Measurements from ENCODE around the gene SCG5. TPM values are rescaled to one million over a fixed set of nuclear protein-coding genes. Genes with fewer than 3 reads are reported as not detected.

SCG5 gene
- total RNA-seq, 2 experiments from 2014 or later, result 2.8 to 3.0 TPM

- peaks cover 38% of the 10 kb centered on the region for H3K27me3 Mint-ChIP-seq (ENCODE audit: low read depth)
- H3K4me3 Mint-ChIP-seq, result no peak overlapping the region
- CTCF ChIA-PET, result no interaction called here
- POLR2A ChIA-PET, result no interaction called here
- no peak for ATAC-seq
- no peak for DNase-seq
- H3K4me1 Mint-ChIP-seq (ENCODE audit: low read depth), result no peaks in the 10 kb centered on the region
- H3K9me3 Mint-ChIP-seq (ENCODE audit: insufficient read depth), result no peaks in the 10 kb centered on the region
- no peak overlapping the region for H3K27ac Mint-ChIP-seq
- no peaks in the 10 kb centered on the region for H3K36me3 Mint-ChIP-seq (ENCODE audit: low read depth)
Observed at GRCh38 chr15:32737304-32737703, 95.8 kb downstream of the SCG5 start.

- Mint-ChIP-seq H3K9me3 (ENCODE audit: insufficient read depth) (no peaks in the 10 kb centered on the region), H3K36me3 (ENCODE audit: low read depth) (no peaks in the 10 kb centered on the region), H3K4me1 (ENCODE audit: low read depth) (no peaks in the 10 kb centered on the region), H3K27ac (no peak overlapping the region), H3K4me3 (no peak overlapping the region), H3K27me3 (ENCODE audit: low read depth) (peaks cover 36% of the 10 kb centered on the region)
- DNase-seq, result no peak
- ChIA-PET CTCF (no interaction called here), POLR2A (no interaction called here)
- ATAC-seq, result no peak
Observed at GRCh38 chr15:32738666-32739065, 97.2 kb downstream of the SCG5 start.

- peaks cover 33% of the 10 kb centered on the region for H3K27me3 Mint-ChIP-seq (ENCODE audit: low read depth)
- no peak for ATAC-seq
Observed at GRCh38 chr15:32739522-32740063, 98.1 kb downstream of the SCG5 start.

GRCh38 chr15:32743411-32744140 is 102.1 kb downstream of the SCG5 start:
- H3K27ac Mint-ChIP-seq, result no peak overlapping the region
- POLR2A ChIA-PET, result interaction anchor here (0.6 kb wide), 1 partner anchor 1128 kb away, joined by 3 read pairs; no protein-coding TSS in a partner anchor
- H3K27me3 Mint-ChIP-seq (ENCODE audit: low read depth), result peaks cover 22% of the 10 kb centered on the region
- ATAC-seq (no peak), DNase-seq (no peak)
- CTCF ChIA-PET, result no interaction called here
- H3K4me3 Mint-ChIP-seq, result no peak overlapping the region
- H3K9me3 Mint-ChIP-seq (ENCODE audit: insufficient read depth), result no peaks in the 10 kb centered on the region
- H3K36me3 Mint-ChIP-seq (ENCODE audit: low read depth), result no peaks in the 10 kb centered on the region
- H3K4me1 Mint-ChIP-seq (ENCODE audit: low read depth), result no peaks in the 10 kb centered on the region

More at GRCh38 chr15:32739522-32740063, 98.1 kb downstream of the SCG5 start:
- no peaks in the 10 kb centered on the region for H3K36me3 Mint-ChIP-seq (ENCODE audit: low read depth)
- DNase-seq, result no peak
- CTCF ChIA-PET, result interaction anchor here (1.1 kb wide), 1 partner anchor 76 kb away, joined by 3 read pairs; no protein-coding TSS in a partner anchor
- no peaks in the 10 kb centered on the region for H3K9me3 Mint-ChIP-seq (ENCODE audit: insufficient read depth)
- POLR2A ChIA-PET, result no interaction called here
- H3K27ac Mint-ChIP-seq, result no peak overlapping the region
- H3K4me3 Mint-ChIP-seq, result no peak overlapping the region
- no peaks in the 10 kb centered on the region for H3K4me1 Mint-ChIP-seq (ENCODE audit: low read depth)

- Mint-ChIP-seq H3K27ac (no peak overlapping the region), H3K4me3 (no peak overlapping the region), H3K4me1 (ENCODE audit: low read depth) (no peaks in the 10 kb centered on the region), H3K9me3 (ENCODE audit: insufficient read depth) (no peaks in the 10 kb centered on the region), H3K36me3 (ENCODE audit: low read depth) (no peaks in the 10 kb centered on the region), H3K27me3 (ENCODE audit: low read depth) (peaks cover 12% of the 10 kb centered on the region)
- no peak for DNase-seq
- ATAC-seq, result no peak
- POLR2A ChIA-PET, result no interaction called here
- CTCF ChIA-PET, result no interaction called here
Observed at GRCh38 chr15:32746116-32746857, 104.8 kb downstream of the SCG5 start.

Other genes starting within 250 kb of the SCG5 start
- gene GOLGA8K, start 238.4 kb upstream of the SCG5 start, total RNA-seq, result under 1 TPM in 1 of 2 experiments, not detected in 1; 0.68 TPM
- 10 to 100 TPM; 20.0 to 21.8 TPM for gene GOLGA8O, start 186.1 kb upstream of the SCG5 start, total RNA-seq
- gene GOLGA8N, start 48.3 kb upstream of the SCG5 start, total RNA-seq, result 10 to 100 TPM; 32.0 to 36.9 TPM
- 100 to 1,000 TPM; 155 to 158 TPM for gene ARHGAP11A, start 26.2 kb upstream of the SCG5 start, total RNA-seq
- not detected for gene GREM1, start 76.3 kb downstream of the SCG5 start, total RNA-seq